ENCODE measurements around the gene MED8. TPM values are rescaled to one million over a fixed set of nuclear protein-coding genes. Genes with fewer than 3 reads are reported as not detected.

Gene MED8
- total RNA-seq, 5 donors from 2014 or later (not counting 1 experiment from before 2014, with no cell fraction given): 11.4 to 32.9 (median 29.5) TPM

DNA sequence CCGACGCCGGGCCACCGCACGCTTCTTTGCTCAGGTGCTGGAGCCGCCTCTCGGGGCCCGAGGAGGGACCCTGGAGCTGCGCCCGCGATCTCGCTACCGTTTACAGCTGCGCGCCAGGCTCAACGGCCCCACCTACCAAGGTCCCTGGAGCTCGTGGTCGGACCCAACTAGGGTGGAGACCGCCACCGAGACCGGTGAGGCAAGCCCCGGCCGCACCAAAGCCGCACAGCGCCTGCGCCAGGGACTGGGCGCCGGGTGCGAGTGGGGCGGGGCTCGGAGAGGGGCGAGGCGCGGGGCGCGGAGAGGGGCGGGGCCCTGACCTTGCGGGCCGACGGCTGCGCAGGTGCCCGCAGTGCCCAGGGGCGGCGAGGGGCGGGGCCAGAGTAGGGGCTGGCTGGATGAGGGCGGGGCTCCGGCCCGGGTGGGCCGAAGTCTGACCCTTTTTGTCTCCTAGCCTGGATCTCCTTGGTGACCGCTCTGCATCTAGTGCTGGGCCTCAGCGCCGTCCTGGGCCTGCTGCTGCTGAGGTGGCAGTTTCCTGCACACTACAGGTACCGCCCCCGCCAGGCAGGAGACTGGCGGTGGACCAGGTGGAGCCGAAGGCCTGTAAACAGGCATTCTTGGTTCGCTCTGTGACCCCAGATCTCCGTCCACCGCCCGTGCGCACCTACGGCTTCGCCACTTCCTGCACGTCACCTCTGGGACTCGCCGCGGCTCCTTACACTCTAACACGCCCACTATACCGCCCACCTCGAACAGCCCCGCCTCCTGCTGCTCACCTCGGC is 40.6 kb downstream of the MED8 start:
- DNase-seq: peak; percentile 29 to 87 (median 66)
- ChIA-PET POLR2A (no interaction called here), CTCF (interaction anchor here in 1 of 2 donors (0.6 kb wide), 1 partner anchor 201 kb away, joined by 4 read pairs; no protein-coding TSS in a partner anchor)
- ATAC-seq (replicated peaks in 1 of 4): peak; percentile 71 to 90 (median 82)
- Histone ChIP-seq H3K4me3 (ENCODE audit: control insufficient read depth in 1 of 2, extremely low read depth in 1 of 2, low read length in 1 of 2) (peak overlapping the region in 1 of 2 donors; percentile 51), H3K9me3 (no peaks in the 10 kb centered on the region), H3K36me3 (ENCODE audit: control insufficient read depth in 2 of 2, extremely low read depth in 1 of 2, insufficient read depth in 1 of 2, low read length in 1 of 2) (no peaks in the 10 kb centered on the region), H3K27me3 (replicated peaks in 1 of 2; ENCODE audit: control insufficient read depth in 2 of 2, extremely low read depth in 1 of 2, insufficient read depth in 2 of 2, low read length in 1 of 2) (no peaks in the 10 kb centered on the region), H3K27ac (ENCODE audit: low read length) (peak overlapping the region; percentile 89), H3K4me1 (ENCODE audit: control insufficient read depth in 1 of 2, extremely low read depth in 1 of 2, insufficient read depth in 2 of 2, low read length in 2 of 2) (peaks cover 0 to 5% of the 10 kb centered on the region in 2 experiments)
- WGBS (ENCODE audit: insufficient coverage): 58% methylated on average over 68 of the region's 72 CpGs
- Mint-ChIP-seq H3K27me3 (no peaks in the 10 kb centered on the region), H3K36me3 (no peaks in the 10 kb centered on the region), H3K9me3 (no peaks in the 10 kb centered on the region), H3K4me1 (peaks cover 4 to 15% (median 6%) of the 10 kb centered on the region in 3 donors), H3K27ac (peak overlapping the region; percentile 77 to 81), H3K4me3 (peak overlapping the region; percentile 70 to 77 (median 76))

DNA sequence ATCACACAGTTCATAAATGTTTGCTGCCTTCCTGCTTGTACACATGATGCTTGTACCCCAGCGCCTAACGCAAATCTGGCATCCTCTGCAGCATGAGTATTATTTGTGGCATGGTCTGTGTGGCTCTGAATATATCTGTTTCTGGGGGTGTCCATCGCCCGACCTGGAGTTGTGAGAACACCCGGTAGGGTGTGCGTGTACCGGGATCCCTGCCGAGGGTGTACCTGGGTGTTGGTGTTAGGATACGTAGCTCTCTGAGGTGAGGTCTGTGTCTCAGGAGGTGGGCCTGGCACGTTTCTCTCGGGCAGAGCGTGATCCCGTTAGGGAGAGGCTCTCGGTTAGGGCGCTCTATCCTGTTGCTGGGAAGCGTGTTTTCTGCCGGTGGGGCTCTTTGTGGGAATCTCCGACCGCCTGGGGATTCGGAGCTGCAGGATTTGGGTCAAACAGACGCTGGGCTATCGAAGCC is 41.2 kb downstream of the MED8 start:
- no peaks in the 10 kb centered on the region for H3K27me3 Mint-ChIP-seq
- Histone ChIP-seq H3K27me3 (replicated peaks in 1 of 2; ENCODE audit: control insufficient read depth in 2 of 2, extremely low read depth in 1 of 2, insufficient read depth in 2 of 2, low read length in 1 of 2) (no peaks in the 10 kb centered on the region), H3K36me3 (ENCODE audit: control insufficient read depth in 2 of 2, extremely low read depth in 1 of 2, insufficient read depth in 1 of 2, low read length in 1 of 2) (no peaks in the 10 kb centered on the region), H3K4me1 (ENCODE audit: control insufficient read depth in 1 of 2, extremely low read depth in 1 of 2, insufficient read depth in 2 of 2, low read length in 2 of 2) (peaks cover 0 to 5% of the 10 kb centered on the region in 2 experiments), H3K4me3 (ENCODE audit: control insufficient read depth in 1 of 2, extremely low read depth in 1 of 2, low read length in 1 of 2) (peak overlapping the region in 1 of 2 donors; percentile 51), H3K27ac (ENCODE audit: low read length) (peak overlapping the region; percentile 89), H3K9me3 (no peaks in the 10 kb centered on the region)
- H3K27ac Mint-ChIP-seq: peak overlapping the region in 1 of 2 donors; percentile 62
- DNase-seq (no peak), ATAC-seq (replicated peaks in 1 of 4) (no peak)
- H3K9me3 Mint-ChIP-seq: no peaks in the 10 kb centered on the region
- ChIA-PET CTCF (interaction anchor here in 1 of 2 donors (0.6 kb wide), 1 partner anchor 202 kb away, joined by 4 read pairs; no protein-coding TSS in a partner anchor), POLR2A (no interaction called here)
- peak overlapping the region; percentile 7 to 70 (median 14) for H3K4me3 Mint-ChIP-seq
- 92% methylated on average over 20 of the region's 22 CpGs for WGBS (ENCODE audit: insufficient coverage)
- no peaks in the 10 kb centered on the region for H3K36me3 Mint-ChIP-seq
- H3K4me1 Mint-ChIP-seq: peaks cover 4 to 15% (median 6%) of the 10 kb centered on the region in 3 donors

DNA sequence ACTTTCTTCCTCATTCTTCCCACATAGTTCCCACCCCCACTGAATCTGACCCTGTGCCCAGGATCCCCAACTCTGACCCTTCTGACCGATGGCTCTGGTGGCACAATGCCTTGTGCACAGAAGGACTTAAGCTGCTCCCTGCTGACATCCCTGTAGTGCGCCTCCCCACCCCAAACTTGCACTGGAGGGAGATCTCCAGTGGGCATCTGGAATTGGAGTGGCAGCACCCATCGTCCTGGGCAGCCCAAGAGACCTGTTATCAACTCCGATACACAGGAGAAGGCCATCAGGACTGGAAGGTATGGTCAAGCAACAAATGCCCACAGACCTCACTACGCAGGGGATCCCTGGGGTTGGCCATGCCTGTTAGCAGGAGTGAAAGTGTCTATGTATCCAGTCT is 43.0 kb downstream of the MED8 start:
- Mint-ChIP-seq H3K36me3 (no peaks in the 10 kb centered on the region), H3K4me1 (peaks cover 4 to 7% (median 6%) of the 10 kb centered on the region in 3 donors), H3K27ac (no peak overlapping the region), H3K9me3 (no peaks in the 10 kb centered on the region), H3K4me3 (no peak overlapping the region), H3K27me3 (no peaks in the 10 kb centered on the region)
- Histone ChIP-seq H3K4me1 (ENCODE audit: control insufficient read depth in 1 of 2, extremely low read depth in 1 of 2, insufficient read depth in 2 of 2, low read length in 2 of 2) (peaks cover 0 to 5% of the 10 kb centered on the region in 2 experiments), H3K9me3 (no peaks in the 10 kb centered on the region), H3K27ac (ENCODE audit: low read length) (no peak overlapping the region), H3K27me3 (replicated peaks in 1 of 2; ENCODE audit: control insufficient read depth in 2 of 2, extremely low read depth in 1 of 2, insufficient read depth in 2 of 2, low read length in 1 of 2) (no peaks in the 10 kb centered on the region), H3K4me3 (ENCODE audit: control insufficient read depth in 1 of 2, extremely low read depth in 1 of 2, low read length in 1 of 2) (no peak overlapping the region), H3K36me3 (ENCODE audit: control insufficient read depth in 2 of 2, extremely low read depth in 1 of 2, insufficient read depth in 1 of 2, low read length in 1 of 2) (no peaks in the 10 kb centered on the region)
- DNase-seq (no peak), ATAC-seq (replicated peaks in 1 of 4) (no peak)
- WGBS (ENCODE audit: insufficient coverage): 92% methylated on average over 4 of the region's 5 CpGs
- POLR2A ChIA-PET: interaction anchor here in 1 of 2 donors (0.6 kb wide), 1 partner anchor 11 kb away, joined by 3 read pairs; no protein-coding TSS in a partner anchor
- CTCF ChIA-PET: no interaction called here

DNA sequence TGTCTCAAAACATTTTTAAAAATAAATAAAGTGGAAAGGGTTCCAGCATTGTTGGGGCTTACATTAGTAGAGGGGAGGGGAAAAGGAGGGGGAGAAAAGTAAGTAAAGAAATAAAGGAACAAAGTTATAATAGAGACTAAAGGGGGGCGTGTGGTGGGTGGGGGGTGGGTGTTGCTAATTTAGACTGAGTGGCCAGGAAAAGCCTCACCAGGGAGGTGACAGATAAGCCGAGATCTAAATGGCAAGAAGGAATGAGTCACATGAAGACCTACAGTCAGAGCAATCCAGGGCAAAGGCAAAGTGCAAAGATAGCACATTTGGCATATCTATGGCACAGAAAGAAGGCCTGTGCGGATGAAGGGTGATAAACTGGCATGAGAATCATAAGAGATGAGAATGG is 44.5 kb downstream of the MED8 start:
- H3K4me1 ChIP-seq (ENCODE audit: control insufficient read depth in 1 of 2, extremely low read depth in 1 of 2, insufficient read depth in 2 of 2, low read length in 2 of 2): peaks cover 0 to 5% of the 10 kb centered on the region in 2 experiments
- no peaks in the 10 kb centered on the region for H3K9me3 Mint-ChIP-seq
- no peak for DNase-seq
- no peaks in the 10 kb centered on the region for H3K36me3 Mint-ChIP-seq
- POLR2A ChIA-PET: no interaction called here
- 90% methylated on average over 2 of the region's 3 CpGs for WGBS (ENCODE audit: insufficient coverage)
- H3K9me3 ChIP-seq: no peaks in the 10 kb centered on the region
- H3K27ac ChIP-seq (ENCODE audit: low read length): no peak overlapping the region
- H3K27ac Mint-ChIP-seq: no peak overlapping the region
- no peak overlapping the region for H3K4me3 ChIP-seq (ENCODE audit: control insufficient read depth in 1 of 2, extremely low read depth in 1 of 2, low read length in 1 of 2)
- H3K4me1 Mint-ChIP-seq: peaks cover 4 to 7% (median 6%) of the 10 kb centered on the region in 3 donors
- no peak overlapping the region for H3K4me3 Mint-ChIP-seq
- H3K27me3 ChIP-seq (replicated peaks in 1 of 2; ENCODE audit: control insufficient read depth in 2 of 2, extremely low read depth in 1 of 2, insufficient read depth in 2 of 2, low read length in 1 of 2): no peaks in the 10 kb centered on the region
- ATAC-seq (replicated peaks in 1 of 4): no peak
- CTCF ChIA-PET: no interaction called here
- H3K36me3 ChIP-seq (ENCODE audit: control insufficient read depth in 2 of 2, extremely low read depth in 1 of 2, insufficient read depth in 1 of 2, low read length in 1 of 2): no peaks in the 10 kb centered on the region
- no peaks in the 10 kb centered on the region for H3K27me3 Mint-ChIP-seq

DNA sequence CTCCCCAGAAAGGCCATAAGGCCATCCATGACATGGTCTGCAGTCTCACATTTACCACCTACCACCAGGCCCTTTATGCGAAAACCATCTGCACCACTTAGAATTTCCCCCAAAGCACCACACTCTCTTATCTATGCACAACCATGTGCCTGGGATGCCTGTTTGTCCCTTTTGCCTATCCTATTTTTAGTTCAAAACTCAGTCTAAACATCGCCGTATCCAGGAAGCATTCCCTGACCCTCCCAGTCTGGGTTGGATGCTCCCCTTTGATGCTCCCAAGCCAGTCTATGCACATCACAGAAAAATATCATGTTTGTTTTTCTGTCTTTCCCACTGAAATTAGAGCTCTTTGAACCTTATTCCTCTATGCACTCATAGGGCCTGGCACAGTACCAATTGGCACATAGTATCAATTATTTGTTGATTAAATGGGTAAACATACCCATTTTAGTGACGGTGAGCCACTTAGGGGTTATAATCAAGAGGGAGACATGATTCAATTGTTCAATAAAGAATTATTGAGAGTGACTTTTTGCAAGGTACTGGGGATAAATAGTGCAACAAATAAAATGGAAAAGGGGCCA is 45.2 kb downstream of the MED8 start:
- Mint-ChIP-seq H3K4me1 (peaks cover under 1 to 1% (median 1%) of the 10 kb centered on the region in 3 donors), H3K36me3 (no peaks in the 10 kb centered on the region), H3K9me3 (no peaks in the 10 kb centered on the region), H3K4me3 (no peak overlapping the region), H3K27ac (no peak overlapping the region), H3K27me3 (no peaks in the 10 kb centered on the region)
- H3K4me1 ChIP-seq (ENCODE audit: control insufficient read depth in 1 of 2, extremely low read depth in 1 of 2, insufficient read depth in 2 of 2, low read length in 2 of 2): peaks cover 0 to under 1% of the 10 kb centered on the region in 2 experiments
- H3K36me3 ChIP-seq (ENCODE audit: control insufficient read depth in 2 of 2, extremely low read depth in 1 of 2, insufficient read depth in 1 of 2, low read length in 1 of 2): no peaks in the 10 kb centered on the region
- H3K27ac ChIP-seq (ENCODE audit: low read length): no peak overlapping the region
- WGBS (ENCODE audit: insufficient coverage): 96% methylated on average over 4 of the region's 4 CpGs
- no peaks in the 10 kb centered on the region for H3K9me3 ChIP-seq
- POLR2A ChIA-PET: no interaction called here
- CTCF ChIA-PET: no interaction called here
- ATAC-seq (replicated peaks in 1 of 4) (no peak), DNase-seq (no peak)
- H3K4me3 ChIP-seq (ENCODE audit: control insufficient read depth in 1 of 2, extremely low read depth in 1 of 2, low read length in 1 of 2): no peak overlapping the region
- peaks cover 0 to 2% of the 10 kb centered on the region in 2 experiments for H3K27me3 ChIP-seq (replicated peaks in 1 of 2; ENCODE audit: control insufficient read depth in 2 of 2, extremely low read depth in 1 of 2, insufficient read depth in 2 of 2, low read length in 1 of 2)

DNA sequence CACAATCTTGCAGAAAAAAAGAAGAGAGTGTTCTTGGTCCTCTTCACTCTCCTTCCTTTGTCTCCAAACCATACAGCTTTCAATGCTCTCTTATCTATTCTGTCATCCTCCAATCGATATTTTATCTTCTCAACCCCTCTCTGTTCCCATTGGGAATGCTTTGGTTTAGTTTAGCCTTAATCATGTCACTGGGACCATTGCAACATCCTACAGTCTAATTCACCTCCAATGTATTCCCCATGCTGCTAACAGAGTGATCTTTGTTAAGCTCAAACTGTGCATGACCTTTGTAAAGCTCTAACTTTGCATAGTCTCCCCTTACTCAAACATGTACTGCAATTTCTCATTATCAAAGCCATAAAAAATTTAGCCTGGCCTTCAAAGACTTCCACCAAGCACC is 49.0 kb downstream of the MED8 start:
- 60% methylated on average over 1 of the region's 1 CpG for WGBS (ENCODE audit: insufficient coverage)
- Mint-ChIP-seq H3K36me3 (no peaks in the 10 kb centered on the region), H3K9me3 (no peaks in the 10 kb centered on the region), H3K27ac (no peak overlapping the region), H3K4me1 (no peaks in the 10 kb centered on the region), H3K27me3 (no peaks in the 10 kb centered on the region), H3K4me3 (no peak overlapping the region)
- POLR2A ChIA-PET: no interaction called here
- no peaks in the 10 kb centered on the region for H3K4me1 ChIP-seq (ENCODE audit: control insufficient read depth in 1 of 2, extremely low read depth in 1 of 2, insufficient read depth in 2 of 2, low read length in 2 of 2)
- no peaks in the 10 kb centered on the region for H3K9me3 ChIP-seq
- H3K27me3 ChIP-seq (replicated peaks in 1 of 2; ENCODE audit: control insufficient read depth in 2 of 2, extremely low read depth in 1 of 2, insufficient read depth in 2 of 2, low read length in 1 of 2): peaks cover 0 to 10% of the 10 kb centered on the region in 2 experiments
- DNase-seq: no peak
- H3K36me3 ChIP-seq (ENCODE audit: control insufficient read depth in 2 of 2, extremely low read depth in 1 of 2, insufficient read depth in 1 of 2, low read length in 1 of 2): no peaks in the 10 kb centered on the region
- no peak overlapping the region for H3K4me3 ChIP-seq (ENCODE audit: control insufficient read depth in 1 of 2, extremely low read depth in 1 of 2, low read length in 1 of 2)
- CTCF ChIA-PET: no interaction called here
- no peak for ATAC-seq (replicated peaks in 1 of 4)
- H3K27ac ChIP-seq (ENCODE audit: low read length): no peak overlapping the region

All from T-cell (primary cell).